Measurements from ENCODE around the gene MYH3. TPM values are rescaled to one million over a fixed set of nuclear protein-coding genes. Genes with fewer than 3 reads are reported as not detected.

MYH3 gene
- total RNA-seq, 1 experiment from 2014 or later: 2.9 TPM

DNA sequence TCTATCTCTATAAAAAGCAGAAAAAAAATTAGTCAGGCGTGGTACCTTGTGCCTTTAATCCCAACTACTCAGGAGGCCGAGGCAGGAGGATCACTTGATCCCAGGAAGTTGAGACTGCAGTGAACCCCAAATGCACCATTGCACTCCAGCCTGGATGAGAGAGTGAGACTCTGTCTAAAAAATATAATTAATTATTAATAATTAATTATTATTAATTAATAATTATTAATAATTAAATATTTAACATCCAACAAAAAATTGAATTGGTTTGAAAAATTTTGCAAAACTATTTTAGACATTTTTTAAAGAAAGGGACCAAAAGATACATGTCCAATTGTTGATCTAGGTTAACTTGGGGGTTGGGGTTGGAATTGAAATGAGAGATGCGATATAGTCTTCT is 51.0 kb downstream of the MYH3 start:
- Histone ChIP-seq H3K56ac (ENCODE audit: insufficient read length, low read depth, low read length) (no peak overlapping the region), H2AFZ (ENCODE audit: low read length) (no peak overlapping the region), H3T11ph (ENCODE audit: low read length) (no peak overlapping the region), H4K8ac (replicated peaks; ENCODE audit: insufficient read length, low read depth, low read length) (no peak overlapping the region), H3K18ac (ENCODE audit: insufficient read length, low read depth, low read length) (no peak overlapping the region), H3K27ac (ENCODE audit: insufficient read length, low read depth, low read length) (no peak overlapping the region), H3K4me2 (ENCODE audit: insufficient read depth, insufficient read length, low read length) (no peak overlapping the region), H4K5ac (ENCODE audit: insufficient read length, low read depth, low read length) (no peak overlapping the region), H2AK5ac (ENCODE audit: insufficient read length, low read length) (no peak overlapping the region), H2BK5ac (ENCODE audit: insufficient read length, low read length) (no peak overlapping the region), H3K23ac (ENCODE audit: insufficient read length, low read depth, low read length) (no peak overlapping the region), H3K4ac (ENCODE audit: low read depth, low read length) (no peak overlapping the region), H3K4me1 (ENCODE audit: insufficient read depth, low read length) (no peaks in the 10 kb centered on the region), H2BK12ac (ENCODE audit: insufficient read length, low read depth, low read length) (no peak overlapping the region), H2BK20ac (ENCODE audit: low read depth, low read length, poor library complexity, severe bottlenecking) (no peak overlapping the region), H3K9ac (ENCODE audit: extremely low read depth, insufficient read length, low read length) (no peak overlapping the region), H3K79me1 (ENCODE audit: insufficient read depth, low read depth, low read length, poor library complexity, severe bottlenecking) (no peaks in the 10 kb centered on the region), H4K91ac (ENCODE audit: insufficient read length, low read depth, low read length) (no peak overlapping the region), H3K23me2 (ENCODE audit: insufficient read length, low read depth, low read length, poor library complexity, severe bottlenecking) (no peaks in the 10 kb centered on the region), H3K27me3 (ENCODE audit: insufficient read depth, low read length) (no peaks in the 10 kb centered on the region), H3K79me2 (ENCODE audit: insufficient read depth, low read length) (no peaks in the 10 kb centered on the region), H3K9me3 (ENCODE audit: control insufficient read depth, low read depth, low read length) (no peaks in the 10 kb centered on the region), H4K20me1 (ENCODE audit: control insufficient read depth, insufficient read depth, insufficient read length) (no peaks in the 10 kb centered on the region), H2BK120ac (ENCODE audit: low read depth, low read length, poor library complexity, severe bottlenecking) (no peak overlapping the region), H3K14ac (ENCODE audit: insufficient read depth, low read length) (no peak overlapping the region), H2BK15ac (ENCODE audit: low read depth, low read length) (no peak overlapping the region)
- no peaks in the 10 kb centered on the region for H3K36me3 Mint-ChIP-seq (ENCODE audit: insufficient read depth in 1 of 3, low read depth in 3 of 3)
- no peak for TF ChIP-seq CTCF (conservative IDR thresholded peaks at IDR 0.05)
- H3K4me1 Mint-ChIP-seq: peaks cover 1 to 4% of the 10 kb centered on the region in 2 experiments
- no peak overlapping the region for H3K27ac Mint-ChIP-seq
- WGBS (ENCODE audit: extremely low coverage, insufficient read length, low lambda C conversion rate): no CpG with 5 or more reads among the region's 3 CpGs
- DNase-seq: no peak
- no peaks in the 10 kb centered on the region for H3K9me3 Mint-ChIP-seq
- no peak overlapping the region for H3K4me3 Mint-ChIP-seq
- no peaks in the 10 kb centered on the region; the same call in 1 of the 2 replicates for H3K27me3 Mint-ChIP-seq (ENCODE audit: low read depth)

All from H9 (cell line).